ENCODE measurements around the gene DNAJC5G.

DNAJC5G gene

GRCh38 chr2:27255187-27255586, 20.0 kb upstream of the DNAJC5G start:
- no peaks in the 10 kb centered on the region for H3K36me3 ChIP-seq (replicated peaks)
- no peak for DNase-seq
- H3K27ac ChIP-seq: no peak overlapping the region
- H3K4me3 ChIP-seq (ENCODE audit: low read depth, low read length): no peak overlapping the region
- TF ChIP-seq CTCF (IDR thresholded peaks at IDR 0.05; ENCODE audit: low read depth, low read length, missing control alignments): no peak
- in situ Hi-C loops (cut with HindIII; ENCODE audit: low pct_ligation_motif_present, low sequenced_read_pairs): no loop called here
- H3K27me3 ChIP-seq (replicated peaks): peaks cover 5% of the 10 kb centered on the region

- no peak for TF ChIP-seq CTCF (IDR thresholded peaks at IDR 0.05; ENCODE audit: low read depth, low read length, missing control alignments)
- DNase-seq: peak; percentile 7
- Histone ChIP-seq H3K27ac (no peak overlapping the region), H3K4me3 (ENCODE audit: low read depth, low read length) (no peak overlapping the region), H3K27me3 (replicated peaks) (peaks cover 8% of the 10 kb centered on the region), H3K36me3 (replicated peaks) (no peaks in the 10 kb centered on the region)
- in situ Hi-C loops (cut with HindIII; ENCODE audit: low pct_ligation_motif_present, low sequenced_read_pairs): no loop called here
Measured at GRCh38 chr2:27255660-27256059, 19.6 kb upstream of the DNAJC5G start.

- H3K36me3 ChIP-seq (replicated peaks): no peaks in the 10 kb centered on the region
- H3K27ac ChIP-seq: no peak overlapping the region
- DNase-seq: no peak
- in situ Hi-C loops (cut with HindIII; ENCODE audit: low pct_ligation_motif_present, low sequenced_read_pairs): no loop called here
- H3K4me3 ChIP-seq (ENCODE audit: low read depth, low read length): no peak overlapping the region
- TF ChIP-seq CTCF (IDR thresholded peaks at IDR 0.05; ENCODE audit: low read depth, low read length, missing control alignments): no peak
- peaks cover 21% of the 10 kb centered on the region for H3K27me3 ChIP-seq (replicated peaks)
Measured at GRCh38 chr2:27256855-27257454, 18.3 kb upstream of the DNAJC5G start.

GRCh38 chr2:27258051-27258450, 17.2 kb upstream of the DNAJC5G start:
- no peak for TF ChIP-seq CTCF (IDR thresholded peaks at IDR 0.05; ENCODE audit: low read depth, low read length, missing control alignments)
- no peak overlapping the region for H3K27ac ChIP-seq
- H3K36me3 ChIP-seq (replicated peaks): no peaks in the 10 kb centered on the region
- no peak overlapping the region for H3K4me3 ChIP-seq (ENCODE audit: low read depth, low read length)
- no peak for DNase-seq
- peaks cover 32% of the 10 kb centered on the region for H3K27me3 ChIP-seq (replicated peaks)
- in situ Hi-C loops (cut with HindIII; ENCODE audit: low pct_ligation_motif_present, low sequenced_read_pairs): no loop called here

GRCh38 chr2:27261241-27261925, 13.8 kb upstream of the DNAJC5G start:
- H3K36me3 ChIP-seq (replicated peaks): no peaks in the 10 kb centered on the region
- in situ Hi-C loops (cut with HindIII; ENCODE audit: low pct_ligation_motif_present, low sequenced_read_pairs): no loop called here
- TF ChIP-seq CTCF (IDR thresholded peaks at IDR 0.05; ENCODE audit: low read depth, low read length, missing control alignments): no peak
- no peak for DNase-seq
- H3K27ac ChIP-seq: no peak overlapping the region
- H3K27me3 ChIP-seq (replicated peaks): peaks cover 59% of the 10 kb centered on the region
- H3K4me3 ChIP-seq (ENCODE audit: low read depth, low read length): no peak overlapping the region

GRCh38 chr2:27261926-27262298, 13.3 kb upstream of the DNAJC5G start:
- Histone ChIP-seq H3K27ac (no peak overlapping the region), H3K36me3 (replicated peaks) (no peaks in the 10 kb centered on the region), H3K4me3 (ENCODE audit: low read depth, low read length) (no peak overlapping the region), H3K27me3 (replicated peaks) (peaks cover 59% of the 10 kb centered on the region)
- no peak for DNase-seq
- TF ChIP-seq CTCF (IDR thresholded peaks at IDR 0.05; ENCODE audit: low read depth, low read length, missing control alignments): no peak
- in situ Hi-C loops (cut with HindIII; ENCODE audit: low pct_ligation_motif_present, low sequenced_read_pairs): no loop called here
